ENCODE measurements around the gene CDH20. TPM values are rescaled to one million over a fixed set of nuclear protein-coding genes. Genes with fewer than 3 reads are reported as not detected.

The CDH20 gene
- total RNA-seq, 4 donors from 2014 or later: 0.14 TPM; not detected in 3

DNA sequence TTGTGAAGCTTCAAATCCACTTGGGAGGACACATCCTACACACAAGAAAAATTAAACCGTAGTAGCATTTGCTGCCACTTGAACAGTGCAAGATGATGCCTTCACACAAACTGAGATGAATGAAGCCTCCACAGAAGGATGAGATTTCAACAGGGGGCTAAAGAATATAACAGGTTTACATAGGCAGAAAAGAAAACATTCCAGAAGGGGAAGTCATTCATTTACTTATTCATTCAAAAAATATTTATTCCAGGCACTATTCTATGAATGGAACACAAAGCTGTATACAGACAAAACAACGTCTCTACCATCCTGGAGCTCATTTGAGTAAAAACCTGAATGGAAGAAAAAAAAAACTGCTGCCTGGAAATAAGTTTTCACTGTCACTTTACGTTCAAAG, 170.5 kb downstream of the CDH20 start:
- WGBS, 2 donors (ENCODE audit: low coverage in 1 of 2): 53 to 67% methylated on average over 3 of the region's 3 CpGs
- TF ChIP-seq POLR2AphosphoS5 (IDR thresholded peaks at IDR 0.05) (no peak), EP300 (IDR thresholded peaks at IDR 0.05; ENCODE audit: low read depth) (no peak), POLR2A (IDR thresholded peaks at IDR 0.05) (no peak)
- TF ChIP-seq, protein P1, sequence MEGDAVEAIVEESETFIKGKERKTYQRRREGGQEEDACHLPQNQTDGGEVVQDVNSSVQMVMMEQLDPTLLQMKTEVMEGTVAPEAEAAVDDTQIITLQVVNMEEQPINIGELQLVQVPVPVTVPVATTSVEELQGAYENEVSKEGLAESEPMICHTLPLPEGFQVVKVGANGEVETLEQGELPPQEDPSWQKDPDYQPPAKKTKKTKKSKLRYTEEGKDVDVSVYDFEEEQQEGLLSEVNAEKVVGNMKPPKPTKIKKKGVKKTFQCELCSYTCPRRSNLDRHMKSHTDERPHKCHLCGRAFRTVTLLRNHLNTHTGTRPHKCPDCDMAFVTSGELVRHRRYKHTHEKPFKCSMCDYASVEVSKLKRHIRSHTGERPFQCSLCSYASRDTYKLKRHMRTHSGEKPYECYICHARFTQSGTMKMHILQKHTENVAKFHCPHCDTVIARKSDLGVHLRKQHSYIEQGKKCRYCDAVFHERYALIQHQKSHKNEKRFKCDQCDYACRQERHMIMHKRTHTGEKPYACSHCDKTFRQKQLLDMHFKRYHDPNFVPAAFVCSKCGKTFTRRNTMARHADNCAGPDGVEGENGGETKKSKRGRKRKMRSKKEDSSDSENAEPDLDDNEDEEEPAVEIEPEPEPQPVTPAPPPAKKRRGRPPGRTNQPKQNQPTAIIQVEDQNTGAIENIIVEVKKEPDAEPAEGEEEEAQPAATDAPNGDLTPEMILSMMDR (IDR thresholded peaks at IDR 0.05): no peak
- intact Hi-C loops (cut with DNase I; ENCODE audit: low total_unique reads): loop anchor here (5.0 kb wide), 1 partner anchor 1516 kb away; no protein-coding TSS in a partner anchor

DNA sequence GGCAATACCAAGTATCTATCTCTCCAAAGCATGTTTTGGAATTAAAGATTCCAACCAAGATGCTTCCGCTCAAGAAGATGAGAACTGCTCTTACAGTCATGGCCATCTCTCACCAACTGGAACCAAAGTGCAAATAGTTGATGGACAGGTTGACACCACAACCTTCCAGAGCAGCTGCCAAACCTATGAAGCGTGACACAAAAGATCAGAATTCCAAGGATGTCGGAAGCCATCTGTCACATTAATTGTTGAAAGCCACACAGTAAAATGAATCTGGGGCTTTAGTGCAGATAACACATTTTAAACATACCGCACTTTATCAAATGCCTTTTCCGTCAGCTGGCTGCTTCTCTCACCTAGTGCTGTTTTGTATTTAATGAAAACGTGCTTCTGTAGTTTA, 195.7 kb downstream of the CDH20 start:
- Histone ChIP-seq H3K27ac (no peak overlapping the region), H3K9me3 (no peaks in the 10 kb centered on the region), H3K27me3 (no peaks in the 10 kb centered on the region), H3K4me3 (no peak overlapping the region), H3K4me1 (no peaks in the 10 kb centered on the region), H3K36me3 (no peaks in the 10 kb centered on the region)
- intact Hi-C loops (cut with DNase I; ENCODE audit: low total_unique reads) (no loop called here), in situ Hi-C loops (cut with MboI; ENCODE audit: low pct_ligation_motif_present in 1 of 4, low pct_unique_long_range_greater_than_20kb in 1 of 4, low sequenced_read_pairs in 3 of 4) (no loop called here)
- no peak for DNase-seq
- 81 to 89% methylated on average over 4 to 6 of the region's 6 CpGs for WGBS, 2 donors (ENCODE audit: low coverage in 1 of 2)
- no peak for TF ChIP-seq POLR2A (IDR thresholded peaks at IDR 0.05)

More for the DNA sequence above, 170.5 kb downstream of the CDH20 start:
- DNase-seq: no peak
- Histone ChIP-seq H3K27ac (no peak overlapping the region), H3K36me3 (no peaks in the 10 kb centered on the region), H3K4me3 (no peak overlapping the region), H3K4me1 (no peaks in the 10 kb centered on the region), H3K9me3 (no peaks in the 10 kb centered on the region), H3K27me3 (no peaks in the 10 kb centered on the region)
- in situ Hi-C loops (cut with MboI; ENCODE audit: low pct_ligation_motif_present in 1 of 4, low pct_unique_long_range_greater_than_20kb in 1 of 4, low sequenced_read_pairs in 3 of 4): loop anchor here in 1 of 4 donors (25.0 kb wide), 2 partner anchors 166 to 416 kb away; partner anchors contain the start of gene CDH20

DNA sequence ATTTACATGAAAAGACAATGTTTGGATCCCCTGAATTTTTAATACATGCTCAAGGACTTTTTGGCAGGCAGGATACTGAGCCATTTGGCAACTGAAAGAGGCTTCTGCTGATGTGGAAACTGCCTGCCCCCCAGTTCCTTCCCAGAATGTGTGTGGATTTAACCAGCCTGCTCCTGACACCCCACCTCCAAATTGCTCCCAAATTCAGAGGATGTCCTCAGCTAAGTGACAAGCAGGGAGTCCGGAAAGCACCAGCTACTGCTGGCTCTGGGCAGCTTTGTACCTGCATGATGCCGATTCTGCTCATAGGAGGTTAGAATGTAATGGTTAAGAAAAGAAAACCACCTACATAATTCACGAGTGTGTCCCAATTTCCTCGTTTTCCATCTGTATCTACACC, 197.5 kb downstream of the CDH20 start:
- Histone ChIP-seq H3K27ac (no peak overlapping the region), H3K4me1 (no peaks in the 10 kb centered on the region), H3K9me3 (no peaks in the 10 kb centered on the region), H3K27me3 (no peaks in the 10 kb centered on the region), H3K4me3 (no peak overlapping the region), H3K36me3 (no peaks in the 10 kb centered on the region)
- in situ Hi-C loops (cut with MboI; ENCODE audit: low pct_ligation_motif_present in 1 of 4, low pct_unique_long_range_greater_than_20kb in 1 of 4, low sequenced_read_pairs in 3 of 4): no loop called here
- 65 to 75% methylated on average over 2 to 4 of the region's 4 CpGs for WGBS, 2 donors (ENCODE audit: low coverage in 1 of 2)
- TF ChIP-seq POLR2AphosphoS5 (IDR thresholded peaks at IDR 0.05) (no peak), EP300 (IDR thresholded peaks at IDR 0.05; ENCODE audit: low read depth) (no peak), POLR2A (IDR thresholded peaks at IDR 0.05) (no peak)
- TF ChIP-seq, protein P1 (IDR thresholded peaks at IDR 0.05): no peak
- DNase-seq: no peak
- intact Hi-C loops (cut with DNase I; ENCODE audit: low total_unique reads): no loop called here

DNA sequence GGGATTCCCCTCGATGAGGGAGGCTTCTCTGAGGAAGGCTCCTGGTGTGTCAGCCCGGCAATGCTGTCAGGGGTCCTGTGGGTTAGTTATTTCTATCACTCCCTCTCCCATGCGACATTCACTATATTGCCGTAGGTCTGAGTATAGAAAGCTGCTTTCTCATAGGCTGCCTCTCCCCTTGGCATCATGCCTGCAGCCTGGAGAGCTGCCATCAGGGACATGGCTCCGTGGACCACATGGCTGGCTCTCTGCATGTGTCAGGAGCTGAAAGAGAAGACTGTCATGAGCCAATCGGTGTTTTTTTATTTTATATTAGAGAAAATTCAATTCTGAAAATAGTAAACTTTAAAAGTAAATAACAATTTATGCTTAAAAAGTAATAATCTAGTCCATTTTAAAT, 198.0 kb downstream of the CDH20 start:
- intact Hi-C loops (cut with DNase I; ENCODE audit: low total_unique reads): no loop called here
- Histone ChIP-seq H3K4me1 (no peaks in the 10 kb centered on the region), H3K36me3 (no peaks in the 10 kb centered on the region), H3K27ac (no peak overlapping the region), H3K9me3 (no peaks in the 10 kb centered on the region), H3K27me3 (no peaks in the 10 kb centered on the region), H3K4me3 (no peak overlapping the region)
- in situ Hi-C loops (cut with MboI; ENCODE audit: low pct_ligation_motif_present in 1 of 4, low pct_unique_long_range_greater_than_20kb in 1 of 4, low sequenced_read_pairs in 3 of 4): no loop called here
- WGBS, 2 donors (ENCODE audit: low coverage in 1 of 2): 68% methylated on average over 6 of the region's 6 CpGs; no CpG with 5 or more reads in 1 of the 2 donors
- TF ChIP-seq POLR2AphosphoS5 (IDR thresholded peaks at IDR 0.05): no peak
- no peak for TF ChIP-seq EP300 (IDR thresholded peaks at IDR 0.05; ENCODE audit: low read depth)
- no peak for DNase-seq

DNA sequence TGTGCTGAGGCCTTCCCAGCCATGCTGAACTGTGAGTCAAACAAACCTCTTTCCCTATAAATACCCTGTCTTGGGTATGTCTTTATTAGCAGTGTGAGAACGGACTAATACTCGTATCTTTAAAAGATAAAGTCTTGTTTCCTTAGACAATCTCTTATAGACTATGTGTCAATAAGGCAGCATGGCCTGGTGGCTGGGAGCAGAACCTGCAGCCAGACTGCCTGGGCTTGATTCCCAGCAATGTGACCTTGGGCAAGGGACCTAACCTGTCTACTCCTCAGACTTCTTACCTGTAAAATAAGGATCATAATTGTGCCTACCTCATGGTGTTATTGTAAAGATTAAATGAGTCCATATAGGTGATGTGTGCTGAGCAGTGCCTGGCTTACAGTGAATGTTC, 198.7 kb downstream of the CDH20 start:
- intact Hi-C loops (cut with DNase I; ENCODE audit: low total_unique reads): no loop called here
- Histone ChIP-seq H3K4me3 (no peak overlapping the region), H3K4me1 (no peaks in the 10 kb centered on the region), H3K27ac (no peak overlapping the region), H3K9me3 (no peaks in the 10 kb centered on the region), H3K36me3 (no peaks in the 10 kb centered on the region), H3K27me3 (no peaks in the 10 kb centered on the region)
- TF ChIP-seq POLR2AphosphoS5 (IDR thresholded peaks at IDR 0.05) (no peak), EP300 (IDR thresholded peaks at IDR 0.05; ENCODE audit: low read depth) (no peak), POLR2A (IDR thresholded peaks at IDR 0.05) (no peak)
- TF ChIP-seq, protein P1 (IDR thresholded peaks at IDR 0.05): no peak
- 40% methylated on average over 2 of the region's 2 CpGs; no CpG with 5 or more reads in 1 of the 2 donors for WGBS, 2 donors (ENCODE audit: low coverage in 1 of 2)
- DNase-seq: no peak
- in situ Hi-C loops (cut with MboI; ENCODE audit: low pct_ligation_motif_present in 1 of 4, low pct_unique_long_range_greater_than_20kb in 1 of 4, low sequenced_read_pairs in 3 of 4): no loop called here

All from transverse colon (tissue), 4 donors.